ENCODE results near the gene MBNL1. TPM values are rescaled to one million over a fixed set of nuclear protein-coding genes. Genes with fewer than 3 reads are reported as not detected.

The MBNL1 gene
- polyA plus RNA-seq, 1 donor (not counting 4 experiments of a cell fraction or from before 2014, with no cell fraction given): 58.3 TPM

- no peak overlapping the region for H3K4me2 ChIP-seq (ENCODE audit: control insufficient read depth, extremely low read depth, insufficient read depth, low read depth, low read length)
- DNase-seq (ENCODE audit: low read depth, low spot score) (no peak), FAIRE-seq (no peak)
- dilution Hi-C loops (cut with MboI; ENCODE audit: extremely low pct_ligation_motif_present, low sequenced_read_pairs): no loop called here
- no peaks in the 10 kb centered on the region for H3K9me1 ChIP-seq (ENCODE audit: control insufficient read depth, extremely low read depth, insufficient read depth, low read length)
- H4K20me1 ChIP-seq (ENCODE audit: control insufficient read depth, extremely low read depth, insufficient read depth, low read length): no peaks in the 10 kb centered on the region
- H3K4me3 ChIP-seq (ENCODE audit: control insufficient read depth in 2 of 3, extremely low read depth in 1 of 3, insufficient read depth in 2 of 3, low read depth in 1 of 3, low read length in 3 of 3): no peak overlapping the region
- peaks cover 60% of the 10 kb centered on the region for H3K79me2 ChIP-seq (ENCODE audit: control insufficient read depth, insufficient read depth, low read length)
- no peak overlapping the region for H3K9ac ChIP-seq (ENCODE audit: control insufficient read depth, extremely low read depth, insufficient read depth, low read length)
- H3K36me3 ChIP-seq (ENCODE audit: control insufficient read depth in 2 of 2, extremely low read depth in 1 of 2, insufficient read depth in 2 of 2, low read length in 2 of 2): peaks cover 3 to 7% of the 10 kb centered on the region in 2 experiments
- H2AFZ ChIP-seq (ENCODE audit: control insufficient read depth, low read length): no peak overlapping the region
- H3K4me1 ChIP-seq (ENCODE audit: control insufficient read depth, extremely low read depth, insufficient read depth, low read length): peaks cover 26% of the 10 kb centered on the region
- no peaks in the 10 kb centered on the region for H3K9me3 ChIP-seq (ENCODE audit: control insufficient read depth, low read depth, low read length)
- no peaks in the 10 kb centered on the region for H3K27me3 ChIP-seq (ENCODE audit: control insufficient read depth, extremely low read depth, insufficient read depth, low read length)
- TF ChIP-seq EZH2 (IDR thresholded peaks at IDR 0.05; ENCODE audit: low read length): no peak
- TF ChIP-seq CTCF (optimal IDR thresholded peaks at IDR 0.05 in 1 of 3, IDR thresholded peaks at IDR 0.05 in 1 of 3, conservative IDR thresholded peaks at IDR 0.05 in 1 of 3; ENCODE audit: extremely low read depth in 1 of 3, insufficient read depth in 2 of 3, low read length in 3 of 3): no peak
- H3K27ac ChIP-seq (ENCODE audit: control insufficient read depth, insufficient read depth, low read length): no peak overlapping the region
Measured at GRCh38 chr3:152333928-152334327, 65.2 kb downstream of the MBNL1 start.

DNA sequence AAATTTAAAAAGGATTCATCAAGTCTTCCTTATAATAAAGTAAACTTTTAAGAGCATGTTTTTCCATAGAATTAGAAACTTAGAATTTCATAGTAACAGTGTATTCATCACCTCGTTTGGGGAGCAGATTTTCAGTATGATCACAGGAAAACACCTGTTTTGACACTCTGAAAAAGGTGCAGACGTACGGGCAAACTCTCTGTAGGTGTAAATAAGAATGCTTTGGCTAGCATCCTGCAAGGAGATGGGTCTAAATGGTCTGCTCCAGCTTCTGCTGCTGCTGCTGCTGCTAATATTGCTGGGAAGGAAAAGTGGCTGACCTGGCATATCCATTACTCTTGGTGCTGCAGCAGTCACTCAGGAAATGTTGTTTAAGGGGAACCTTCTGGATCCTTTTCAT, 66.0 kb downstream of the MBNL1 start:
- Histone ChIP-seq H3K79me2 (ENCODE audit: control insufficient read depth, insufficient read depth, low read length) (peaks cover 56% of the 10 kb centered on the region), H3K27me3 (ENCODE audit: control insufficient read depth, extremely low read depth, insufficient read depth, low read length) (no peaks in the 10 kb centered on the region), H3K9ac (ENCODE audit: control insufficient read depth, extremely low read depth, insufficient read depth, low read length) (no peak overlapping the region), H3K36me3 (ENCODE audit: control insufficient read depth in 2 of 2, extremely low read depth in 1 of 2, insufficient read depth in 2 of 2, low read length in 2 of 2) (peaks cover 7% of the 10 kb centered on the region in 2 experiments), H3K9me3 (ENCODE audit: control insufficient read depth, low read depth, low read length) (no peaks in the 10 kb centered on the region), H3K27ac (ENCODE audit: control insufficient read depth, insufficient read depth, low read length) (no peak overlapping the region), H3K4me3 (ENCODE audit: control insufficient read depth in 2 of 3, extremely low read depth in 1 of 3, insufficient read depth in 2 of 3, low read depth in 1 of 3, low read length in 3 of 3) (no peak overlapping the region), H3K4me1 (ENCODE audit: control insufficient read depth, extremely low read depth, insufficient read depth, low read length) (peaks cover 22% of the 10 kb centered on the region), H3K4me2 (ENCODE audit: control insufficient read depth, extremely low read depth, insufficient read depth, low read depth, low read length) (no peak overlapping the region), H2AFZ (ENCODE audit: control insufficient read depth, low read length) (no peak overlapping the region), H3K9me1 (ENCODE audit: control insufficient read depth, extremely low read depth, insufficient read depth, low read length) (no peaks in the 10 kb centered on the region), H4K20me1 (ENCODE audit: control insufficient read depth, extremely low read depth, insufficient read depth, low read length) (no peaks in the 10 kb centered on the region)
- dilution Hi-C loops (cut with MboI; ENCODE audit: extremely low pct_ligation_motif_present, low sequenced_read_pairs): no loop called here
- DNase-seq (ENCODE audit: low read depth, low spot score): no peak
- no peak for TF ChIP-seq CTCF (optimal IDR thresholded peaks at IDR 0.05 in 1 of 3, IDR thresholded peaks at IDR 0.05 in 1 of 3, conservative IDR thresholded peaks at IDR 0.05 in 1 of 3; ENCODE audit: extremely low read depth in 1 of 3, insufficient read depth in 2 of 3, low read length in 3 of 3)
- TF ChIP-seq EZH2 (IDR thresholded peaks at IDR 0.05; ENCODE audit: low read length): no peak
- no peak for FAIRE-seq
